GM23338 (cell line): Measurements from ENCODE around the gene SEPHS1. TPM values are rescaled to one million over a fixed set of nuclear protein-coding genes. Genes with fewer than 3 reads are reported as not detected.

Experiments used
- ATAC-seq: fragments of 200-7000 bp; cut with Tn5 transposase; 3 replicates; pipeline ENCODE4 v1.9.1; 2020
- DNase-seq: peaks from one replicate; pipeline ENCODE4 v3.0.0-alpha.2; 2015; ENCODE audit warnings: low spot score
- H2AFZ ChIP-seq: fragments of 200-600 bp; sonication (generic); 2 replicates; pipeline ENCODE4 v1.8.0; 2016; ENCODE audit warnings: antibody characterized with exemption, mild to moderate bottlenecking, moderate library complexity
- H3F3A ChIP-seq: fragments of 200-600 bp; sonication (generic); replicated peaks from 2 replicates; pipeline ENCODE4 v1.8.0; 2017; ENCODE audit warnings: antibody characterized with exemption, mixed run types, low read depth
- H3K27ac ChIP-seq: fragments of 200-600 bp; sonication (generic); 2 replicates; pipeline ENCODE4 v1.6.1; 2016; ENCODE audit warnings: low read depth
- H3K27me3 ChIP-seq: fragments of 200-600 bp; sonication (generic); 2 replicates; pipeline ENCODE4 v1.8.0; 2016; ENCODE audit warnings: mild to moderate bottlenecking, mixed run types, moderate library complexity; ENCODE audit not compliant: insufficient read depth
- H3K36me3 ChIP-seq: fragments of 200-600 bp; sonication (generic); 2 replicates; pipeline ENCODE4 v1.8.0; 2016; ENCODE audit warnings: mild to moderate bottlenecking; ENCODE audit not compliant: insufficient read depth
- H3K4me1 ChIP-seq: fragments of 200-600 bp; sonication (generic); 2 replicates; pipeline ENCODE4 v1.8.0; 2016; ENCODE audit warnings: mild to moderate bottlenecking, moderate library complexity; ENCODE audit not compliant: insufficient read depth
- H3K4me2 ChIP-seq: fragments of 200-600 bp; sonication (generic); 2 replicates; pipeline ENCODE4 v1.7.1; 2017; ENCODE audit warnings: mixed run types
- H3K4me3 ChIP-seq: fragments of 200-600 bp; sonication (generic); 2 replicates; pipeline ENCODE4 v1.6.1; 2016; ENCODE audit warnings: mixed run types
- H3K79me2 ChIP-seq: fragments of 200-600 bp; sonication (generic); replicated peaks from 2 replicates; pipeline ENCODE4 v1.8.0; 2017; ENCODE audit warnings: mild to moderate bottlenecking; ENCODE audit not compliant: insufficient read depth
- H3K9me2 ChIP-seq: fragments of 200-600 bp; sonication (generic); 2 replicates; pipeline ENCODE4 v1.8.0; 2017; ENCODE audit not compliant: insufficient read depth
- H4K20me1 ChIP-seq: fragments of 200-600 bp; sonication (generic); replicated peaks from 2 replicates; pipeline ENCODE4 v1.8.0; 2017; ENCODE audit warnings: mild to moderate bottlenecking; ENCODE audit not compliant: insufficient read depth
- H3K27ac Mint-ChIP-seq: 2 replicates; pipeline ENCODE4 v1.8.0; 2020; ENCODE audit warnings: inconsistent platforms, mild to moderate bottlenecking, moderate library complexity, mixed read lengths
- H3K27me3 Mint-ChIP-seq: 3 replicates; pipeline ENCODE4 v1.8.0; 2022; ENCODE audit warnings: low read depth, mild to moderate bottlenecking, moderate library complexity, mixed read lengths, inconsistent platforms; ENCODE audit not compliant: insufficient read depth, poor library complexity
- H3K36me3 Mint-ChIP-seq: 3 replicates; pipeline ENCODE4 v1.8.0; 2021; ENCODE audit warnings: low read depth, mild to moderate bottlenecking, inconsistent platforms, moderate library complexity, mixed read lengths
- H3K4me1 Mint-ChIP-seq: 3 replicates; pipeline ENCODE4 v1.8.0; 2020; ENCODE audit warnings: mild to moderate bottlenecking, inconsistent platforms, mixed read lengths
- H3K4me3 Mint-ChIP-seq: 3 replicates; pipeline ENCODE4 v1.8.0; 2021; ENCODE audit warnings: moderate library complexity, mild to moderate bottlenecking, inconsistent platforms, mixed read lengths
- H3K9me3 Mint-ChIP-seq: 3 replicates; pipeline ENCODE4 v1.8.0; 2020; ENCODE audit warnings: moderate library complexity, mild to moderate bottlenecking, inconsistent platforms, mixed read lengths
- CREB1 ChIP-seq: fragments of 250-450 bp; sonication (Bioruptor Pico); IDR thresholded peaks from 2 replicates; pipeline ENCODE4 v1.5.0; 2020; ENCODE audit warnings: low read depth, mild to moderate bottlenecking, moderate library complexity
- ETS1 ChIP-seq: IDR thresholded peaks from 2 replicates; pipeline ENCODE4 v1.6.1; 2016; ENCODE audit warnings: antibody characterized with exemption
- EZH2 ChIP-seq: fragments of 200-600 bp; sonication (generic); IDR thresholded peaks from one replicate; pipeline ENCODE4 v1.8.0; 2017; ENCODE audit warnings: antibody characterized with exemption, mild to moderate bottlenecking, low read depth; ENCODE audit not compliant: unreplicated experiment
- EZH2phosphoT487 ChIP-seq: fragments of 200-600 bp; sonication (generic); IDR thresholded peaks from one replicate; pipeline ENCODE4 v1.8.1; 2018; ENCODE audit warnings: antibody characterized with exemption; ENCODE audit not compliant: unreplicated experiment
- JUNB ChIP-seq: IDR thresholded peaks from one replicate; pipeline ENCODE4 v1.6.1; 2016; ENCODE audit warnings: antibody characterized with exemption; ENCODE audit not compliant: unreplicated experiment
- NANOG ChIP-seq: IDR thresholded peaks from 2 replicates; pipeline ENCODE4 v1.6.1; 2016; ENCODE audit warnings: antibody characterized with exemption, borderline replicate concordance
- POLR2AphosphoS5 ChIP-seq: IDR thresholded peaks from 2 replicates; pipeline ENCODE4 v1.6.1; 2016; ENCODE audit warnings: antibody characterized with exemption, low read depth
- STAT1 ChIP-seq: IDR thresholded peaks from one replicate; pipeline ENCODE4 v1.6.1; 2016; ENCODE audit warnings: antibody characterized with exemption; ENCODE audit not compliant: unreplicated experiment
- ZNF114 ChIP-seq: fragments of 250-450 bp; sonication (Bioruptor Pico); IDR thresholded peaks from 2 replicates; pipeline ENCODE4 v1.5.0; 2020; ENCODE audit warnings: mild to moderate bottlenecking, moderate library complexity
- ZNF331 ChIP-seq: fragments of 250-450 bp; sonication (Bioruptor Pico); IDR thresholded peaks from 2 replicates; pipeline ENCODE4 v1.5.0; 2020; ENCODE audit warnings: low read depth, mild to moderate bottlenecking, moderate library complexity
- ZNF462 ChIP-seq: fragments of 250-450 bp; sonication (Bioruptor Pico); IDR thresholded peaks from 2 replicates; pipeline ENCODE4 v1.5.0; 2020; ENCODE audit warnings: mild to moderate bottlenecking, moderate library complexity
- polyA plus RNA-seq: library from polyadenylated mRNA; unstranded; fragments of >200 nt; fragmentation: Nextera tagmentation; extraction: Ambion mirVana; gene quantifications from 2 replicates; pipeline ENCODE4 v1.2.1, GENCODE V29; 2016
- total RNA-seq: library from RNA; depleted of rRNA; stranded (reverse); fragments of >200 nt; shearing (Covaris generic); gene quantifications from 2 replicates; pipeline ENCODE4 v1.2.3, GENCODE V29; 2014

Gene SEPHS1
- total and polyA plus RNA-seq, 2 experiments from 2014 or later = 260 to 609 TPM

DNA sequence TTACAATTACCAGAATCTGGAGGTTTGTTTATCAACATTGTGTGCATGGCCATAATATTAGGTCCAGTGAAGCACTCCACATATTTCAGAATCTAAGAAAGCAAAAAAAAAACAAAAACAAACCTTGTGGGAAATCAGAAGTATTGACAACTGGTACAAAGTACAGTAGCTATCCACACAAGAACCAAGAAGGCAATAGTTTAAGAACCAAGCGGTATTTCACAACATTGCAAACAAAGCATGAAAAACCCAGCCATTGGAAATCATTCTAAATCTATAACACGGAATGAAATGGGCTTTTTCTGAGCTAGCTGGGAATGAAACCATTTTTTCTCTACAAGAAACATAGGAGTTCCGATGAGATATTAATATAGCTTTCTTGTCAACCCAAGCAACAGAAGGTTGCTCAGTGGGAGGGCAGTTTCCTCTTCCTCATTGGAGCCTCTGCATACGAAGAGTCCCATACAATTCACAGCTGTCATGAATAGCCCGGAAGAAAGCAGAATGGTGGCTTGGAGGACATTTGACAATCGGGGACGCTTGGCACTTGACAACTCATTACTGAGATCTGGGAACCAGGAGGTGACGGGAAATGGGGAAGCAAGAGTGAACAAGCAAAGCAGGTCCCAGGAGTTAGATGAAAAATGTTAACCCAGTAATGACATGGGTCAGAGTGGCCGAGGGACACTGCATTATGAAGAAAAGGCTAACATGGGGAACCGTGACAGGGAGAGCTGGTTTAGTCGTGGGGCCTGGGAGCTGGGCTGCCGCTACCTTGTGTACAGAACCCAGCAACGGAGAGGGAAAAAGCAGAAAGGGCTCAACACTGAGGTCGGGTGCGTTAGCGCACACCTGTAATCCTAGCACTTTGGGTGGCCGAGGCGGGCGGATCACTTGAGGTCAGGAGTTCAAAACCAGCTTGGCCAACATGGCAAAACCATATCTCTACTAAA lies 56.0 kb downstream of the SEPHS1 start (continued):
- TF ChIP-seq ZNF462 (CRISPR knock-in tag) = no peak
- TF ChIP-seq STAT1 = no peak
- no peak for TF ChIP-seq CREB1 (CRISPR knock-in tag)
- TF ChIP-seq ETS1 = no peak
- no peak for TF ChIP-seq POLR2AphosphoS5
- no peak for TF ChIP-seq EZH2
- no peak for TF ChIP-seq EZH2phosphoT487

DNA sequence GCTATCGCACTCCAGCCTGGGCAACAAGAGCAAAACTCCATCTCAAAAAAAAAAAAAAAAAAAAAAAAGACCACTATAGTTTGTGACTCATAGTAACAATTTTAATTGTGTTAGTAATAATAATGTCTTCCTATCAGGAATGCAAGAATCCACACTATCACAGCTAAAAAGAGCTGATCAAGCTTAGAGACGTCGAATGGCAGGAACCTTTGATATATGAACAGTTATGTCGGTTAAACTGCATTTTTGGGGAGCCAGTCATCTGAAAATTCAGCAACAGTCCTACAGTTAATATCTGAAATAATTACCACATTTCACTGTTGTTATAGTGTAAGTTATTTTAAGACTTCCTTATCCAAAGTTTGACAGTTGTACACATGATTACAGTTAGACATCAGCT lies 57.0 kb downstream of the SEPHS1 start:
- Mint-ChIP-seq H3K9me3 (no peaks in the 10 kb centered on the region), H3K27ac (no peak overlapping the region), H3K27me3 (peaks cover 8% of the 10 kb centered on the region), H3K36me3 (peaks cover 6% of the 10 kb centered on the region; the same call in 2 of the 3 replicates), H3K4me1 (peaks cover 8% of the 10 kb centered on the region), H3K4me3 (no peak overlapping the region)
- H3K4me1 ChIP-seq = peaks cover 7% of the 10 kb centered on the region; the same call in 1 of the 2 replicates
- H3K27me3 ChIP-seq = no peaks in the 10 kb centered on the region
- H3K27ac ChIP-seq = no peak overlapping the region
- DNase-seq (no peak), ATAC-seq (no peak)
- H3K4me2 ChIP-seq = no peak overlapping the region
- peaks cover 3% of the 10 kb centered on the region; the same call in 1 of the 2 replicates for H3F3A ChIP-seq
- no peaks in the 10 kb centered on the region for H4K20me1 ChIP-seq
- no peaks in the 10 kb centered on the region for H3K79me2 ChIP-seq
- no peak overlapping the region for H2AFZ ChIP-seq
- H3K9me2 ChIP-seq = no peaks in the 10 kb centered on the region
- H3K36me3 ChIP-seq = no peaks in the 10 kb centered on the region
- H3K4me3 ChIP-seq = no peak overlapping the region
- TF ChIP-seq ZNF331 (CRISPR knock-in tag) (no peak), CREB1 (CRISPR knock-in tag) (no peak), EZH2 (no peak), ETS1 (no peak), STAT1 (no peak), EZH2phosphoT487 (no peak), NANOG (no peak), JUNB (no peak), POLR2AphosphoS5 (no peak), ZNF114 (CRISPR knock-in tag) (no peak)
